Endothelial cell of umbilical vein (primary cell): ENCODE results near the gene GPSM1. TPM values are rescaled to one million over a fixed set of nuclear protein-coding genes. Genes with fewer than 3 reads are reported as not detected.

Experiments
- BruUV-seq: library from RNA; stranded (reverse); fragments of 400-500 nt; replicated peaks from 2 replicates; lab custom pipeline; 2021; lab: Mats Ljungman, UMichigan
- CTCF ChIA-PET: fragments of 300-600, 350-600 bp; sonication (Branson Sonifier 250); formaldehyde crosslinking; loops from one replicate; lab custom pipeline; 2021; ENCODE audit warnings: antibody characterized with exemption, inconsistent platforms; lab: Charles Lee
- POLR2A ChIA-PET: fragments of 300-600, 350-600 bp; sonication (Branson Sonifier 250); formaldehyde crosslinking; loops from one replicate; lab custom pipeline; 2021; ENCODE audit warnings: antibody characterized with exemption, inconsistent platforms; lab: Charles Lee
- DNase-seq: peaks from one replicate; pipeline ENCODE4 v3.0.0-alpha.2; 2011; ENCODE audit warnings: low read depth, low spot score
- FAIRE-seq: peaks from 2 replicates; lab custom pipeline; 2011; peaks lifted over from hg19 to GRCh38; lab: Jason Lieb, UNC
- H2AFZ ChIP-seq: 2 replicates; pipeline ENCODE4 v1.6.0; 2012; ENCODE audit warnings: low read depth, low read length, control low read depth, inconsistent platforms
- H3K27ac ChIP-seq: 2 replicates; pipeline ENCODE4 v1.5.1; 2011; ENCODE audit warnings: low read depth, mild to moderate bottlenecking, control low read depth, low read length, moderate library complexity; ENCODE audit not compliant: insufficient read depth
- H3K27me3 ChIP-seq, 2 experiments: 2 replicates each; pipeline versions ENCODE4 v1.6.0 to v1.6.1; 2011; ENCODE audit warnings: low read length in 2 of 2, mixed read lengths in 1 of 2; ENCODE audit not compliant: control insufficient read depth in 2 of 2, insufficient read depth in 2 of 2
- H3K36me3 ChIP-seq, 2 experiments: 2 replicates in 1 of 2; 3 replicates in 1 of 2; pipeline ENCODE4 v1.5.1; 2011; ENCODE audit warnings: low read length in 2 of 2, mild to moderate bottlenecking in 1 of 2, moderate library complexity in 1 of 2; ENCODE audit not compliant: control insufficient read depth in 2 of 2, insufficient read depth in 2 of 2; ENCODE audit errors: extremely low read depth in 1 of 2
- H3K4me1 ChIP-seq: 3 replicates; pipeline ENCODE4 v1.5.1; 2011; ENCODE audit warnings: mild to moderate bottlenecking, low read length; ENCODE audit not compliant: control insufficient read depth, insufficient read depth; ENCODE audit errors: extremely low read depth
- H3K4me2 ChIP-seq: 2 replicates; pipeline ENCODE4 v1.6.1; 2011; ENCODE audit warnings: low read length, control low read depth, mixed read lengths; ENCODE audit not compliant: insufficient read depth
- H3K4me3 ChIP-seq, 3 experiments: fragments of 200-600 bp in 1 of 3; sonication (generic), shearing (Covaris generic) in 1 of 3; replicated peaks in 1 of 3; 2 replicates each; pipeline ENCODE4 v1.5.1; 2011 to 2016; ENCODE audit warnings: control low read depth in 3 of 3, low read length in 3 of 3, mild to moderate bottlenecking in 2 of 3, inconsistent platforms in 1 of 3, low read depth in 1 of 3, moderate library complexity in 1 of 3; ENCODE audit not compliant: insufficient read depth in 1 of 3
- H3K79me2 ChIP-seq: 2 replicates; pipeline ENCODE4 v1.6.0; 2012; ENCODE audit warnings: low read length, inconsistent platforms; ENCODE audit not compliant: control insufficient read depth, insufficient read depth
- H3K9ac ChIP-seq: replicated peaks from 2 replicates; pipeline ENCODE3; 2011; ENCODE audit warnings: low read length, control low read depth; ENCODE audit not compliant: insufficient read depth; ENCODE audit errors: extremely low read depth
- H3K9me1 ChIP-seq: replicated peaks from 3 replicates; pipeline ENCODE4 v1.6.0; 2011; ENCODE audit warnings: mild to moderate bottlenecking, low read length; ENCODE audit not compliant: control insufficient read depth, insufficient read depth; ENCODE audit errors: extremely low read depth
- H3K9me3 ChIP-seq: replicated peaks from 2 replicates; pipeline ENCODE4 v1.5.1; 2012; ENCODE audit warnings: low read length, inconsistent platforms; ENCODE audit not compliant: control insufficient read depth, insufficient read depth
- H4K20me1 ChIP-seq: replicated peaks from 2 replicates; pipeline ENCODE3; 2011; ENCODE audit warnings: mild to moderate bottlenecking, low read length; ENCODE audit not compliant: control insufficient read depth, insufficient read depth; ENCODE audit errors: extremely low read depth
- CTCF ChIP-seq, 2 donors: IDR thresholded peaks; 1 replicate in 1 of 2; 2 replicates in 1 of 2; pipeline ENCODE4 v1.5.1; 2011; ENCODE audit warnings: low read length in 2 of 2, mild to moderate bottlenecking in 2 of 2, moderate library complexity in 2 of 2, control low read depth in 1 of 2, inconsistent platforms in 1 of 2, low read depth in 1 of 2; ENCODE audit not compliant: insufficient read depth in 1 of 2; ENCODE audit errors: extremely low read depth in 1 of 2
- EZH2 ChIP-seq: IDR thresholded peaks from 2 replicates; pipeline ENCODE4 v1.6.1; 2012; ENCODE audit warnings: borderline replicate concordance, low read depth, mild to moderate bottlenecking, moderate library complexity, low read length, inconsistent platforms; ENCODE audit not compliant: severe bottlenecking
- FOS ChIP-seq: IDR thresholded peaks from 2 replicates; pipeline ENCODE4 v1.6.1; 2011; ENCODE audit warnings: mild to moderate bottlenecking, low read length, moderate library complexity, borderline replicate concordance; ENCODE audit not compliant: insufficient read depth
- GATA2 ChIP-seq: IDR thresholded peaks from 2 replicates; pipeline ENCODE4 v1.7.0; 2011; ENCODE audit warnings: low read depth, mild to moderate bottlenecking, moderate library complexity, mixed read lengths, low read length; ENCODE audit not compliant: insufficient read length, insufficient read depth
- JUN ChIP-seq: IDR thresholded peaks from 2 replicates; pipeline ENCODE4 v1.6.1; 2011; ENCODE audit warnings: borderline replicate concordance, low read depth; ENCODE audit not compliant: insufficient read length, insufficient read depth
- MAX ChIP-seq: IDR thresholded peaks from 2 replicates; pipeline ENCODE4 v1.6.1; 2011; ENCODE audit not compliant: insufficient read depth, insufficient read length
- MYC ChIP-seq: IDR thresholded peaks from one replicate; pipeline ENCODE4 v1.6.1; 2011; ENCODE audit warnings: mild to moderate bottlenecking, low read depth, low read length
- POLR2A ChIP-seq: IDR thresholded peaks from 2 replicates; pipeline ENCODE4 v1.6.1; 2012; ENCODE audit warnings: low read depth, mild to moderate bottlenecking, control low read depth, low read length
- POLR2AphosphoS5 ChIP-seq: IDR thresholded peaks from 2 replicates; pipeline ENCODE4 v1.6.1; 2012; ENCODE audit warnings: low read depth, mild to moderate bottlenecking, control low read depth, low read length, moderate library complexity; ENCODE audit not compliant: insufficient read depth
- dilution Hi-C: fragments of 300-500 bp; cut with MboI; formaldehyde crosslinking; loops from one replicate; pipeline ENCODE4 v1.15.0; 2019; ENCODE audit warnings: low sequenced_read_pairs; ENCODE audit not compliant: extremely low pct_ligation_motif_present
- intact Hi-C: fragments of 100-400 bp; cut with micrococcal nuclease; formaldehyde crosslinking; loops from one replicate; pipeline ENCODE4 v1.10.0; 2022
- polyA plus RNA-seq, 4 experiments: library from polyadenylated mRNA; depleted of rRNA in 3 of 4; stranded (reverse) in 3 of 4; unstranded in 1 of 4; fragments of >200 nt; gene quantifications; 2 replicates each; pipeline versions ENCODE4 v1.2.1 to v1.2.3, GENCODE V29; 2011 to 2012; ENCODE audit warnings: missing spikeins in 1 of 4
- total RNA-seq: library from RNA; stranded (reverse); gene quantifications from 2 replicates; pipeline ENCODE4 v1.2.3, GENCODE V29; 2021

Gene GPSM1
- total and polyA plus RNA-seq, 2 donors (not counting 3 experiments of a cell fraction or from before 2014, with no cell fraction given), result 34.6 to 47.1 TPM

GRCh38 chr9:136283291-136284235 lies 43.8 kb upstream of the GPSM1 start:
- H3K79me2 ChIP-seq, result no peaks in the 10 kb centered on the region
- no TSS peak for BruUV-seq
- H3K36me3 ChIP-seq, result no peaks in the 10 kb centered on the region
- DNase-seq (peak; percentile 75), FAIRE-seq (no peak)
- H3K27me3 ChIP-seq, result peaks cover 0 to 2% of the 10 kb centered on the region in 2 experiments
- no peaks in the 10 kb centered on the region for H4K20me1 ChIP-seq
- TF ChIP-seq MYC (no peak), CTCF (IDR thresholded peaks at IDR 0.05; ENCODE audit: extremely low read depth in 1 of 2, insufficient read depth in 1 of 2, low read depth in 1 of 2, low read length in 2 of 2) (peak; percentile 83 to 92)
- no peaks in the 10 kb centered on the region for H3K9me3 ChIP-seq
- no peak overlapping the region for H3K4me2 ChIP-seq
- intact Hi-C loops (loop anchor here (1.0 to 10.0 kb wide), 5 partner anchors 57 to 679 kb away; partner anchors contain the start of gene UBAC1), dilution Hi-C loops (no loop called here)
- H3K9me1 ChIP-seq, result no peaks in the 10 kb centered on the region
- ChIA-PET POLR2A (no interaction called here), CTCF (interaction anchor here (0.6 to 3.8 kb wide), 8 partner anchors 16 to 376 kb away, joined by 3 to 24 read pairs (median 5); partner anchors contain the start of gene CAMSAP1)
- no peak overlapping the region for H3K27ac ChIP-seq
- H3K9ac ChIP-seq, result no peak overlapping the region
- H3K4me1 ChIP-seq, result no peaks in the 10 kb centered on the region
- H2AFZ ChIP-seq, result peak overlapping the region; percentile 58
- no peak overlapping the region for H3K4me3 ChIP-seq

- POLR2A ChIA-PET, result no interaction called here
- DNase-seq, result no peak
- no peak for TF ChIP-seq EZH2
- TF ChIP-seq JUN, result no peak
- no peak for TF ChIP-seq MAX
- no peak for TF ChIP-seq POLR2A
- TF ChIP-seq POLR2AphosphoS5, result no peak
- TF ChIP-seq CTCF (IDR thresholded peaks at IDR 0.05; ENCODE audit: extremely low read depth in 1 of 2, insufficient read depth in 1 of 2, low read depth in 1 of 2, low read length in 2 of 2), result no peak
- no peak for TF ChIP-seq MYC
- no peak for TF ChIP-seq GATA2
- TF ChIP-seq FOS, result no peak
- Histone ChIP-seq H3K4me1 (no peaks in the 10 kb centered on the region), H3K9ac (no peak overlapping the region), H3K4me2 (no peak overlapping the region), H3K79me2 (no peaks in the 10 kb centered on the region), H3K9me1 (no peaks in the 10 kb centered on the region), H3K4me3 (no peak overlapping the region), H2AFZ (no peak overlapping the region), H3K27ac (no peak overlapping the region), H3K27me3 (peaks cover 0 to 2% of the 10 kb centered on the region in 2 experiments), H4K20me1 (no peaks in the 10 kb centered on the region), H3K36me3 (no peaks in the 10 kb centered on the region), H3K9me3 (no peaks in the 10 kb centered on the region)
- CTCF ChIA-PET, result interaction anchor here (1.0 to 3.8 kb wide), 4 partner anchors 115 to 151 kb away, joined by 7 to 24 read pairs (median 12); no protein-coding TSS in a partner anchor
- no peak for FAIRE-seq
- dilution Hi-C loops, result no loop called here
- BruUV-seq, result no TSS peak
- intact Hi-C loops, result loop anchor here (10.0 kb wide), 2 partner anchors 320 to 680 kb away; partner anchors contain the start of gene UBAC1
These were observed 43.0 kb upstream of the GPSM1 start for GRCh38 chr9:136284311-136284710.
